K562 (cell line): Measurements from ENCODE around the gene LRFN4. TPM values are rescaled to one million over a fixed set of nuclear protein-coding genes. Genes with fewer than 3 reads are reported as not detected.

ENCODE experiments used
- CXXC5 ChIP-seq: fragments of 250-450 bp; sonication (Bioruptor Pico); IDR thresholded peaks from 2 replicates; pipeline ENCODE4 v1.8.0; 2022; ENCODE audit warnings: inconsistent platforms, mild to moderate bottlenecking, moderate library complexity
- GATAD2B ChIP-seq: fragments of 450-650 bp; IDR thresholded peaks from 2 replicates; pipeline ENCODE4 v1.6.1; 2017; ENCODE audit warnings: mild to moderate bottlenecking, borderline replicate concordance
- NEUROD1 ChIP-seq: fragments of 150-350 bp; IDR thresholded peaks from 2 replicates; pipeline ENCODE4 v1.6.1; 2014; ENCODE audit warnings: borderline replicate concordance, low read length, low read depth; ENCODE audit not compliant: partially characterized antibody
- PHF20 ChIP-seq: fragments of 450-650 bp; IDR thresholded peaks from 2 replicates; pipeline ENCODE4 v1.6.1; 2018; ENCODE audit not compliant: partially characterized antibody
- SPI1 ChIP-seq: IDR thresholded peaks from 2 replicates; pipeline ENCODE4 v1.6.1; 2011; ENCODE audit warnings: low read depth, low read length, control low read depth, borderline replicate concordance
- TBP ChIP-seq: optimal IDR thresholded peaks from 2 replicates; pipeline ENCODE3; 2011; ENCODE audit warnings: low read depth, low read length, improper control_type of control experiment
- ZNF24 ChIP-seq: fragments of 450-650 bp; IDR thresholded peaks from 2 replicates; pipeline ENCODE4 v1.6.1; 2016
- polyA plus RNA-seq, 8 experiments: library from polyadenylated mRNA; depleted of rRNA in 4 of 8; stranded (reverse) in 5 of 8; unstranded in 3 of 8; fragments of >200 nt; fragmentation: Nextera tagmentation in 2 of 8; fragmentation: Illumina TruSeq in 1 of 8; extraction: Ambion mirVana in 2 of 8; extraction: Trizol in 1 of 8; gene quantifications; 2 replicates each; pipeline versions ENCODE4 v1.2.1 to v1.2.3, GENCODE V29; 2011 to 2014; ENCODE audit warnings: inconsistent platforms in 1 of 8, missing spikeins in 1 of 8
- total RNA-seq, 7 experiments: library from RNA; depleted of rRNA in 6 of 7; stranded (reverse); fragments of >200 nt in 6 of 7; fragmentation: Illumina TruSeq in 2 of 7; extraction: Trizol in 2 of 7; gene quantifications; 2 replicates each; pipeline versions ENCODE4 v1.2.1 to v1.2.3, GENCODE V29; 2011 to 2021; ENCODE audit warnings: low replicate concordance in 1 of 7
- TF ChIP-seq, protein P1 (sequence below): fragments of 150-350 bp; conservative IDR thresholded peaks from 2 replicates; pipeline ENCODE4 v1.6.1; 2014; ENCODE audit warnings: low read length
- TF ChIP-seq, protein P2 (sequence below): fragments of 250-450 bp; sonication (Bioruptor Pico); IDR thresholded peaks from 2 replicates; pipeline ENCODE4 v1.9.0; 2021; ENCODE audit warnings: mild to moderate bottlenecking
- TF ChIP-seq, protein P3 (sequence below): fragments of 200-600 bp; sonication (generic); IDR thresholded peaks from one replicate; pipeline ENCODE4 v1.6.1; 2012; ENCODE audit warnings: mild to moderate bottlenecking, low read depth, low read length, inconsistent platforms

LRFN4 gene
- total and polyA plus RNA-seq, 9 of the 15 experiments (the other 6 are each of a cell fraction or from before 2014, with no cell fraction given), result 0.10 to 60.1 (median 6.7) TPM

DNA sequence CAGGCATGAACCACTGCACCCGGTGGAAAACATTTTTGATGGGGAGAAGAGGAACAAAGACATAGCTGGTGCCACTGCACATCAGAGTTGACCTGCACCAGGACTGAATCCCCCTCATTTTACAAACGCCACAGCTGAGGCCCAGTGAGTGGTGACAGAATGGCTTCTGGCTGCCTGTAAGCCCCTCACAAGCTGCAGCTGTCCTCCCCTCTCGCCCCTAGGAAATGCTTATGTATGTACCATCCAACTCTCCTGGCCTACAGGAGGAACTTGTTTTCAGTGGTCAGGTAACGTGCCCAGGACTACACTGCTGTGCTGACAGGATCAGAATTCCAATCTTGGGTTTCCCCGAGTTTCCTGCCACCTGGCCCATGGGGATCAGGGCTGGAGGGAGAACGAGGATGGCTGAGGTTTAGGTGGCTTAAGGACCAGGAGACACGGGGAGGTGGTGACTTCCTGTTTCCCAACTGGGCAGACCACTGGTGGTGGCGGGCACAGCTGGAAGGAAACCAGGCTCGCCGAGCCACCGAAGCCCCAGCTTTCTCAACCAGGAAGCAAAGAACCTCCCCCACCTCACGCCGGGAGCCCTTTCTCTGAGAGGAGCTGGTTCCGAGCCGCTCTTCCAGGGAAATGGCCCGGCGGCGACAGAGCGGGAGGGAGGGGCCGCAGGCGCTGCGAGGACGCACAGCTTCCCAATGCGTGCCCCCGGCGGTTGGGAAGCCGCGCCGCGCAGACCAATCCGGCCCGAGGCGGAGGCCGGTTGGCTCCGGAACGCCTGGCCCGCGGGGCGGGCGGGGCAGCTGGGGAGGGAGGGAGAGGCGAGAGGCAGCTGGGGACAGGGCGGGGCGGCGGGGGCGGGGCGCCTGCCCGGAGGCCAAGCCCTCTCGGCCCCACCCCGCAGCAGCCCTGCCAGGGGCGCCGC, 1.0 kb upstream of the LRFN4 start (continued):
- TF ChIP-seq NEUROD1 (peak; percentile 10), ZNF24 (no peak), SPI1 (peak; percentile 84), TBP (peak; percentile 70), PHF20 (peak; percentile 84), CXXC5 (peak; percentile 91), GATAD2B (0 out of 2 replicates have a peak, but pooled peaks have one; percentile 19)
- TF ChIP-seq, protein P1, sequence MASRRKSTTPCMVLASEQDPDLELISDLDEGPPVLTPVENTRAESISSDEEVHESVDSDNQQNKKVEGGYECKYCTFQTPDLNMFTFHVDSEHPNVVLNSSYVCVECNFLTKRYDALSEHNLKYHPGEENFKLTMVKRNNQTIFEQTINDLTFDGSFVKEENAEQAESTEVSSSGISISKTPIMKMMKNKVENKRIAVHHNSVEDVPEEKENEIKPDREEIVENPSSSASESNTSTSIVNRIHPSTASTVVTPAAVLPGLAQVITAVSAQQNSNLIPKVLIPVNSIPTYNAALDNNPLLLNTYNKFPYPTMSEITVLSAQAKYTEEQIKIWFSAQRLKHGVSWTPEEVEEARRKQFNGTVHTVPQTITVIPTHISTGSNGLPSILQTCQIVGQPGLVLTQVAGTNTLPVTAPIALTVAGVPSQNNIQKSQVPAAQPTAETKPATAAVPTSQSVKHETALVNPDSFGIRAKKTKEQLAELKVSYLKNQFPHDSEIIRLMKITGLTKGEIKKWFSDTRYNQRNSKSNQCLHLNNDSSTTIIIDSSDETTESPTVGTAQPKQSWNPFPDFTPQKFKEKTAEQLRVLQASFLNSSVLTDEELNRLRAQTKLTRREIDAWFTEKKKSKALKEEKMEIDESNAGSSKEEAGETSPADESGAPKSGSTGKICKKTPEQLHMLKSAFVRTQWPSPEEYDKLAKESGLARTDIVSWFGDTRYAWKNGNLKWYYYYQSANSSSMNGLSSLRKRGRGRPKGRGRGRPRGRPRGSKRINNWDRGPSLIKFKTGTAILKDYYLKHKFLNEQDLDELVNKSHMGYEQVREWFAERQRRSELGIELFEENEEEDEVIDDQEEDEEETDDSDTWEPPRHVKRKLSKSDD, result no peak
- TF ChIP-seq, protein P2, sequence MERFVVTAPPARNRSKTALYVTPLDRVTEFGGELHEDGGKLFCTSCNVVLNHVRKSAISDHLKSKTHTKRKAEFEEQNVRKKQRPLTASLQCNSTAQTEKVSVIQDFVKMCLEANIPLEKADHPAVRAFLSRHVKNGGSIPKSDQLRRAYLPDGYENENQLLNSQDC (CRISPR knock-in tag), result peak; percentile 53; the same call in 1 of the 2 replicates
- TF ChIP-seq, protein P3, sequence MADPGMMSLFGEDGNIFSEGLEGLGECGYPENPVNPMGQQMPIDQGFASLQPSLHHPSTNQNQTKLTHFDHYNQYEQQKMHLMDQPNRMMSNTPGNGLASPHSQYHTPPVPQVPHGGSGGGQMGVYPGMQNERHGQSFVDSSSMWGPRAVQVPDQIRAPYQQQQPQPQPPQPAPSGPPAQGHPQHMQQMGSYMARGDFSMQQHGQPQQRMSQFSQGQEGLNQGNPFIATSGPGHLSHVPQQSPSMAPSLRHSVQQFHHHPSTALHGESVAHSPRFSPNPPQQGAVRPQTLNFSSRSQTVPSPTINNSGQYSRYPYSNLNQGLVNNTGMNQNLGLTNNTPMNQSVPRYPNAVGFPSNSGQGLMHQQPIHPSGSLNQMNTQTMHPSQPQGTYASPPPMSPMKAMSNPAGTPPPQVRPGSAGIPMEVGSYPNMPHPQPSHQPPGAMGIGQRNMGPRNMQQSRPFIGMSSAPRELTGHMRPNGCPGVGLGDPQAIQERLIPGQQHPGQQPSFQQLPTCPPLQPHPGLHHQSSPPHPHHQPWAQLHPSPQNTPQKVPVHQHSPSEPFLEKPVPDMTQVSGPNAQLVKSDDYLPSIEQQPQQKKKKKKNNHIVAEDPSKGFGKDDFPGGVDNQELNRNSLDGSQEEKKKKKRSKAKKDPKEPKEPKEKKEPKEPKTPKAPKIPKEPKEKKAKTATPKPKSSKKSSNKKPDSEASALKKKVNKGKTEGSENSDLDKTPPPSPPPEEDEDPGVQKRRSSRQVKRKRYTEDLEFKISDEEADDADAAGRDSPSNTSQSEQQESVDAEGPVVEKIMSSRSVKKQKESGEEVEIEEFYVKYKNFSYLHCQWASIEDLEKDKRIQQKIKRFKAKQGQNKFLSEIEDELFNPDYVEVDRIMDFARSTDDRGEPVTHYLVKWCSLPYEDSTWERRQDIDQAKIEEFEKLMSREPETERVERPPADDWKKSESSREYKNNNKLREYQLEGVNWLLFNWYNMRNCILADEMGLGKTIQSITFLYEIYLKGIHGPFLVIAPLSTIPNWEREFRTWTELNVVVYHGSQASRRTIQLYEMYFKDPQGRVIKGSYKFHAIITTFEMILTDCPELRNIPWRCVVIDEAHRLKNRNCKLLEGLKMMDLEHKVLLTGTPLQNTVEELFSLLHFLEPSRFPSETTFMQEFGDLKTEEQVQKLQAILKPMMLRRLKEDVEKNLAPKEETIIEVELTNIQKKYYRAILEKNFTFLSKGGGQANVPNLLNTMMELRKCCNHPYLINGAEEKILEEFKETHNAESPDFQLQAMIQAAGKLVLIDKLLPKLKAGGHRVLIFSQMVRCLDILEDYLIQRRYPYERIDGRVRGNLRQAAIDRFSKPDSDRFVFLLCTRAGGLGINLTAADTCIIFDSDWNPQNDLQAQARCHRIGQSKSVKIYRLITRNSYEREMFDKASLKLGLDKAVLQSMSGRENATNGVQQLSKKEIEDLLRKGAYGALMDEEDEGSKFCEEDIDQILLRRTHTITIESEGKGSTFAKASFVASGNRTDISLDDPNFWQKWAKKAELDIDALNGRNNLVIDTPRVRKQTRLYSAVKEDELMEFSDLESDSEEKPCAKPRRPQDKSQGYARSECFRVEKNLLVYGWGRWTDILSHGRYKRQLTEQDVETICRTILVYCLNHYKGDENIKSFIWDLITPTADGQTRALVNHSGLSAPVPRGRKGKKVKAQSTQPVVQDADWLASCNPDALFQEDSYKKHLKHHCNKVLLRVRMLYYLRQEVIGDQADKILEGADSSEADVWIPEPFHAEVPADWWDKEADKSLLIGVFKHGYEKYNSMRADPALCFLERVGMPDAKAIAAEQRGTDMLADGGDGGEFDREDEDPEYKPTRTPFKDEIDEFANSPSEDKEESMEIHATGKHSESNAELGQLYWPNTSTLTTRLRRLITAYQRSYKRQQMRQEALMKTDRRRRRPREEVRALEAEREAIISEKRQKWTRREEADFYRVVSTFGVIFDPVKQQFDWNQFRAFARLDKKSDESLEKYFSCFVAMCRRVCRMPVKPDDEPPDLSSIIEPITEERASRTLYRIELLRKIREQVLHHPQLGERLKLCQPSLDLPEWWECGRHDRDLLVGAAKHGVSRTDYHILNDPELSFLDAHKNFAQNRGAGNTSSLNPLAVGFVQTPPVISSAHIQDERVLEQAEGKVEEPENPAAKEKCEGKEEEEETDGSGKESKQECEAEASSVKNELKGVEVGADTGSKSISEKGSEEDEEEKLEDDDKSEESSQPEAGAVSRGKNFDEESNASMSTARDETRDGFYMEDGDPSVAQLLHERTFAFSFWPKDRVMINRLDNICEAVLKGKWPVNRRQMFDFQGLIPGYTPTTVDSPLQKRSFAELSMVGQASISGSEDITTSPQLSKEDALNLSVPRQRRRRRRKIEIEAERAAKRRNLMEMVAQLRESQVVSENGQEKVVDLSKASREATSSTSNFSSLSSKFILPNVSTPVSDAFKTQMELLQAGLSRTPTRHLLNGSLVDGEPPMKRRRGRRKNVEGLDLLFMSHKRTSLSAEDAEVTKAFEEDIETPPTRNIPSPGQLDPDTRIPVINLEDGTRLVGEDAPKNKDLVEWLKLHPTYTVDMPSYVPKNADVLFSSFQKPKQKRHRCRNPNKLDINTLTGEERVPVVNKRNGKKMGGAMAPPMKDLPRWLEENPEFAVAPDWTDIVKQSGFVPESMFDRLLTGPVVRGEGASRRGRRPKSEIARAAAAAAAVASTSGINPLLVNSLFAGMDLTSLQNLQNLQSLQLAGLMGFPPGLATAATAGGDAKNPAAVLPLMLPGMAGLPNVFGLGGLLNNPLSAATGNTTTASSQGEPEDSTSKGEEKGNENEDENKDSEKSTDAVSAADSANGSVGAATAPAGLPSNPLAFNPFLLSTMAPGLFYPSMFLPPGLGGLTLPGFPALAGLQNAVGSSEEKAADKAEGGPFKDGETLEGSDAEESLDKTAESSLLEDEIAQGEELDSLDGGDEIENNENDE, result no peak
